Ishikawa (cell line): ENCODE results near the gene AFDN.

ENCODE experiments used
- CEBPB ChIP-seq: IDR thresholded peaks from 2 replicates; pipeline ENCODE4 v1.6.1; 2012
- CREB1 ChIP-seq: IDR thresholded peaks from 2 replicates; pipeline ENCODE4 v1.6.1; 2012; ENCODE audit warnings: low read depth
- EGR1 ChIP-seq: IDR thresholded peaks from 2 replicates; pipeline ENCODE4 v1.6.1; 2012
- EP300 ChIP-seq: IDR thresholded peaks from 2 replicates; pipeline ENCODE4 v1.6.1; 2012; ENCODE audit warnings: borderline replicate concordance
- FOXM1 ChIP-seq: IDR thresholded peaks from 2 replicates; pipeline ENCODE4 v1.6.1; 2012; ENCODE audit warnings: low read depth, borderline replicate concordance
- MAX ChIP-seq: IDR thresholded peaks from 2 replicates; pipeline ENCODE4 v1.6.1; 2012
- NFIC ChIP-seq: IDR thresholded peaks from 2 replicates; pipeline ENCODE4 v1.6.1; 2012
- RAD21 ChIP-seq: IDR thresholded peaks from 2 replicates; pipeline ENCODE4 v1.6.1; 2012; ENCODE audit warnings: low read depth
- REST ChIP-seq: IDR thresholded peaks from 2 replicates; pipeline ENCODE4 v1.6.1; 2012; ENCODE audit warnings: low read depth, mild to moderate bottlenecking
- TAF1 ChIP-seq: IDR thresholded peaks from 2 replicates; pipeline ENCODE4 v1.6.1; 2012; ENCODE audit warnings: low read depth, mild to moderate bottlenecking
- TCF12 ChIP-seq: IDR thresholded peaks from 2 replicates; pipeline ENCODE4 v1.6.1; 2012; ENCODE audit warnings: low read depth
- TEAD4 ChIP-seq: IDR thresholded peaks from 2 replicates; pipeline ENCODE4 v1.6.1; 2012
- USF1 ChIP-seq: IDR thresholded peaks from 2 replicates; pipeline ENCODE4 v1.6.1; 2012
- YY1 ChIP-seq: IDR thresholded peaks from 2 replicates; pipeline ENCODE4 v1.6.1; 2012; ENCODE audit warnings: low read depth
- ZBTB7A ChIP-seq: IDR thresholded peaks from 2 replicates; pipeline ENCODE4 v1.6.1; 2012; ENCODE audit warnings: low read depth

AFDN gene

GRCh38 chr6:167860550-167861226 lies 34.0 kb downstream of the AFDN start:
- TF ChIP-seq MAX (no peak), TEAD4 (no peak)

- TF ChIP-seq EP300 (no peak), TAF1 (no peak), FOXM1 (no peak), CEBPB (no peak), MAX (no peak), EGR1 (no peak), CREB1 (no peak), YY1 (no peak), REST (no peak), ZBTB7A (no peak), TEAD4 (no peak), TCF12 (no peak), RAD21 (no peak), NFIC (no peak), USF1 (no peak)
Observed at GRCh38 chr6:167861424-167861823, 34.7 kb downstream of the AFDN start.

- TF ChIP-seq EP300 (no peak), REST (no peak), ZBTB7A (no peak), NFIC (no peak), FOXM1 (no peak), CREB1 (no peak), YY1 (no peak), USF1 (no peak), EGR1 (no peak), TAF1 (no peak), MAX (no peak), TEAD4 (no peak), RAD21 (no peak), TCF12 (no peak), CEBPB (no peak)
Observed at GRCh38 chr6:167863897-167864296, 37.2 kb downstream of the AFDN start.

GRCh38 chr6:167866642-167867041 lies 39.9 kb downstream of the AFDN start:
- TF ChIP-seq RAD21 (no peak), CEBPB (no peak), TEAD4 (no peak), CREB1 (no peak), REST (no peak), USF1 (no peak), TAF1 (no peak), MAX (no peak), ZBTB7A (no peak), TCF12 (no peak), NFIC (no peak), EGR1 (no peak), EP300 (no peak)
